GM21723 (cell line): ENCODE measurements around the gene ATP6V1C2.
"Not testable (repeated sequence)": the region's sequence is repeated elsewhere in the genome, so short reads cannot be mapped to it uniquely, and the experiment has no call there.

Experiments used
- ATAC-seq: cut with Tn5 transposase; IDR thresholded peaks from one replicate; pipeline ENCODE4 v1.9.1; 2021; ENCODE audit warnings: mild to moderate bottlenecking, moderate library complexity; ENCODE audit not compliant: unreplicated experiment

ATP6V1C2 gene

GRCh38 chr2:10765914-10766313, 44.5 kb downstream of the ATP6V1C2 start:
- ATAC-seq: no peak

- no peak for ATAC-seq
Measured at GRCh38 chr2:10768063-10768507, 46.7 kb downstream of the ATP6V1C2 start.

GRCh38 chr2:10770956-10771750, 49.7 kb downstream of the ATP6V1C2 start:
- ATAC-seq: no peak

- ATAC-seq: no peak
Measured at GRCh38 chr2:10771786-10772185, 50.4 kb downstream of the ATP6V1C2 start.

GRCh38 chr2:10772201-10772867, 50.9 kb downstream of the ATP6V1C2 start:
- ATAC-seq: no peak

- no peak for ATAC-seq
Measured at GRCh38 chr2:10772868-10773215, 51.4 kb downstream of the ATP6V1C2 start.

- no peak for ATAC-seq
Measured at GRCh38 chr2:10773821-10774341, 52.5 kb downstream of the ATP6V1C2 start.

- no peak for ATAC-seq
Measured at GRCh38 chr2:10774394-10774793, 53.0 kb downstream of the ATP6V1C2 start.

GRCh38 chr2:10775021-10775780, 53.8 kb downstream of the ATP6V1C2 start:
- ATAC-seq: no peak

- ATAC-seq: no peak
Measured at GRCh38 chr2:10775831-10776230, 54.4 kb downstream of the ATP6V1C2 start.

GRCh38 chr2:10776231-10776977, 55.0 kb downstream of the ATP6V1C2 start:
- ATAC-seq: no peak

GRCh38 chr2:10777111-10777841, 55.8 kb downstream of the ATP6V1C2 start:
- no peak for ATAC-seq

- no peak for ATAC-seq
Measured at GRCh38 chr2:10777842-10778723, 56.7 kb downstream of the ATP6V1C2 start.

- no peak for ATAC-seq
Measured at GRCh38 chr2:10778724-10779115, 57.3 kb downstream of the ATP6V1C2 start.

- ATAC-seq: no peak
Measured at GRCh38 chr2:10779776-10780490, 58.5 kb downstream of the ATP6V1C2 start.

GRCh38 chr2:10780491-10780820, 59.0 kb downstream of the ATP6V1C2 start:
- ATAC-seq: no peak

- not testable (repeated sequence) for ATAC-seq
Measured at GRCh38 chr2:10780821-10781220, 59.4 kb downstream of the ATP6V1C2 start.

GRCh38 chr2:10781746-10782145, 60.3 kb downstream of the ATP6V1C2 start:
- no peak for ATAC-seq

- no peak for ATAC-seq
Measured at GRCh38 chr2:10783421-10783820, 62.0 kb downstream of the ATP6V1C2 start.
